SU-DHL-6 (cell line): ENCODE results near the gene COG5.

Experiments
- EZH2phosphoT487 ChIP-seq: fragments of 200-600 bp; sonication (generic), shearing (Covaris generic); conservative IDR thresholded peaks from 2 replicates; pipeline ENCODE4 v1.6.1; 2018; ENCODE audit warnings: mild to moderate bottlenecking, antibody characterized with exemption, low read length, moderate library complexity, mixed read lengths
- TF ChIP-seq, protein P1 (sequence below): fragments of 200-600 bp; sonication (generic); IDR thresholded peaks from one replicate; pipeline ENCODE4 v1.5.1; 2017; ENCODE audit warnings: antibody characterized with exemption, mild to moderate bottlenecking, low read length, moderate library complexity; ENCODE audit not compliant: insufficient read depth, poor library complexity, severe bottlenecking

DNA sequence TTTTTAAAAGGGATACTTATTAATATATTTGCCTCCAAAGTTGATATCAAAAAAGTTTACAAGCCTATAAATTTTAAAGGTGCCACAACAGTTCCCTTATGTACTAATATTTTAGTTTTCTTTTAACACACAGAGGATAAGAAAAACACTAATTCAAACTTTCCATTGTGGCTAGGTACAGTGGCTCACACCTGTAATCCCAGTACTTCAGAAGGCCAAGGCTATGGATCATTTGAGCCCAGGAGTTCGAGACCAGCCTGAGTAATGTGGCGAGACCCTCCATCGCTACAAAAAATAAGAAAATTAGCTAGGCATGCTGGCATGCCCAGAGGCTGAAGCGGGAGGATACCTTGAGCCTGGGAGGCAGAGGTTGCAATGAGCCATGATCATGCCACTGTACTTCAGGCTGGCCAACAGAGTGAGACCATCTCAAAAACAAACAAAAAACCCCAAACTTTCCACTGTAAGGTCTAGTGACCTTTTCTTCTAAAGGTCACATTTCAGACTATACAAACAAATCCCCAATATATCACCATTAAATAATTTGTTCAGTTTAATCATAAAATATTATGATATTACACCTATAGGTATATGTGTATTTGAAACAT, 287.4 kb downstream of the COG5 start:
- TF ChIP-seq, protein P1, sequence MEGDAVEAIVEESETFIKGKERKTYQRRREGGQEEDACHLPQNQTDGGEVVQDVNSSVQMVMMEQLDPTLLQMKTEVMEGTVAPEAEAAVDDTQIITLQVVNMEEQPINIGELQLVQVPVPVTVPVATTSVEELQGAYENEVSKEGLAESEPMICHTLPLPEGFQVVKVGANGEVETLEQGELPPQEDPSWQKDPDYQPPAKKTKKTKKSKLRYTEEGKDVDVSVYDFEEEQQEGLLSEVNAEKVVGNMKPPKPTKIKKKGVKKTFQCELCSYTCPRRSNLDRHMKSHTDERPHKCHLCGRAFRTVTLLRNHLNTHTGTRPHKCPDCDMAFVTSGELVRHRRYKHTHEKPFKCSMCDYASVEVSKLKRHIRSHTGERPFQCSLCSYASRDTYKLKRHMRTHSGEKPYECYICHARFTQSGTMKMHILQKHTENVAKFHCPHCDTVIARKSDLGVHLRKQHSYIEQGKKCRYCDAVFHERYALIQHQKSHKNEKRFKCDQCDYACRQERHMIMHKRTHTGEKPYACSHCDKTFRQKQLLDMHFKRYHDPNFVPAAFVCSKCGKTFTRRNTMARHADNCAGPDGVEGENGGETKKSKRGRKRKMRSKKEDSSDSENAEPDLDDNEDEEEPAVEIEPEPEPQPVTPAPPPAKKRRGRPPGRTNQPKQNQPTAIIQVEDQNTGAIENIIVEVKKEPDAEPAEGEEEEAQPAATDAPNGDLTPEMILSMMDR: no peak
- no peak for TF ChIP-seq EZH2phosphoT487
